Gastrocnemius medialis (tissue), 4 donors: Measurements from ENCODE around the gene FGF10. TPM values are rescaled to one million over a fixed set of nuclear protein-coding genes. Genes with fewer than 3 reads are reported as not detected.

Experiments
- ATAC-seq, 2 donors: fragments of 150-250 bp; one replicate each; pipeline ENCODE4 v1.9.1; 2016
- DNase-seq, 2 donors: peaks; one replicate each; pipeline ENCODE4 v3.0.0-alpha.2; 2019
- H3K27ac ChIP-seq, 4 donors: fragments of 200-600 bp; sonication (generic); 1 replicate in 1 of 4; 2 replicates in 3 of 4; pipeline ENCODE4 v1.5.1; 2016 to 2018; ENCODE audit warnings: mild to moderate bottlenecking in 2 of 4, moderate library complexity in 1 of 4
- H3K27me3 ChIP-seq, 3 donors: fragments of 200-600 bp; sonication (generic) in 2 of 3; 1 replicate in 1 of 3; 2 replicates in 2 of 3; pipeline versions ENCODE4 v1.5.1 to v1.6.0; 2016 to 2019; ENCODE audit warnings: mild to moderate bottlenecking in 1 of 3, moderate library complexity in 1 of 3
- H3K36me3 ChIP-seq, 2 donors: fragments of 200-600 bp; sonication (generic) in 1 of 2; one replicate each; pipeline ENCODE4 v1.5.1; 2017 to 2018
- H3K4me1 ChIP-seq, 2 donors: fragments of 200-600 bp; sonication (generic) in 1 of 2; one replicate each; pipeline ENCODE4 v1.5.1; 2016 to 2017; ENCODE audit warnings: mild to moderate bottlenecking in 2 of 2
- H3K4me3 ChIP-seq, 4 donors: fragments of 200-600 bp; sonication (generic) in 3 of 4; 1 replicate in 1 of 4; 2 replicates in 3 of 4; pipeline ENCODE4 v1.5.1; 2016 to 2019; ENCODE audit warnings: mild to moderate bottlenecking in 2 of 4
- H3K9me3 ChIP-seq, 3 donors: fragments of 200-600 bp; sonication (generic) in 2 of 3; 1 replicate in 1 of 3; 2 replicates in 2 of 3; pipeline ENCODE4 v1.5.1; 2016 to 2019
- CTCF ChIP-seq, 5 experiments: fragments of 450-650 bp in 3 of 5; fragments of 200-600 bp in 2 of 5; sonication (generic) in 2 of 5; IDR thresholded peaks in 4 of 5; conservative IDR thresholded peaks in 1 of 5; 1 replicate in 4 of 5; 2 replicates in 1 of 5; pipeline ENCODE4 v1.5.1; 2016 to 2019; ENCODE audit warnings: antibody characterized with exemption in 5 of 5, mild to moderate bottlenecking in 3 of 5, moderate library complexity in 3 of 5
- POLR2A ChIP-seq, 2 donors: fragments of 450-650 bp; IDR thresholded peaks; one replicate each; pipeline ENCODE4 v1.6.1; 2017; ENCODE audit warnings: antibody characterized with exemption in 2 of 2, mild to moderate bottlenecking in 2 of 2, moderate library complexity in 2 of 2
- in situ Hi-C, 4 donors: fragments of 200-750 bp; cut with MboI; loops; one replicate each; pipeline versions ENCODE4 v1.15.0 to v1.8.0; 2017; ENCODE audit warnings: low sequenced_read_pairs in 4 of 4
- intact Hi-C: fragments of 100-400 bp; cut with DNase I; formaldehyde crosslinking; loops from one replicate; pipeline ENCODE4 v1.15.1; 2023; ENCODE audit warnings: low total_unique reads
- total RNA-seq, 4 donors: library from RNA; depleted of rRNA; stranded (reverse); fragments of >200 nt; gene quantifications; one replicate each; pipeline versions ENCODE4 v1.1.0 to v1.2.3, GENCODE V29; 2016

The FGF10 gene
- total RNA-seq, 4 donors from 2014 or later = 0.23 to 2.6 (median 0.76) TPM; not detected in 1

- no peak for ATAC-seq
These were observed 12.4 kb upstream of the FGF10 start for GRCh38 chr5:44401611-44402010.

GRCh38 chr5:44398382-44398781, 9.2 kb upstream of the FGF10 start:
- Histone ChIP-seq H3K27me3 (no peaks in the 10 kb centered on the region), H3K4me3 (no peak overlapping the region), H3K4me1 (no peaks in the 10 kb centered on the region), H3K9me3 (no peaks in the 10 kb centered on the region), H3K27ac (no peak overlapping the region), H3K36me3 (no peaks in the 10 kb centered on the region)
- intact Hi-C loops = no loop called here
- DNase-seq = no peak
- in situ Hi-C loops = no loop called here
- no peak for ATAC-seq
- no peak for TF ChIP-seq CTCF (IDR thresholded peaks at IDR 0.05 in 4 of 5, conservative IDR thresholded peaks at IDR 0.05 in 1 of 5)
- no peak for TF ChIP-seq POLR2A (IDR thresholded peaks at IDR 0.05)

More at GRCh38 chr5:44401611-44402010, 12.4 kb upstream of the FGF10 start:
- TF ChIP-seq POLR2A (IDR thresholded peaks at IDR 0.05) = no peak
- no peak for TF ChIP-seq CTCF (IDR thresholded peaks at IDR 0.05 in 4 of 5, conservative IDR thresholded peaks at IDR 0.05 in 1 of 5)
- Histone ChIP-seq H3K4me3 (no peak overlapping the region), H3K36me3 (no peaks in the 10 kb centered on the region), H3K9me3 (no peaks in the 10 kb centered on the region), H3K27ac (no peak overlapping the region), H3K27me3 (no peaks in the 10 kb centered on the region), H3K4me1 (no peaks in the 10 kb centered on the region)
- in situ Hi-C loops = no loop called here
- intact Hi-C loops = no loop called here
- DNase-seq = no peak

- DNase-seq (no peak), ATAC-seq (no peak)
- Histone ChIP-seq H3K27me3 (peaks cover 5 to 7% (median 5%) of the 10 kb centered on the region in 3 donors), H3K4me3 (no peak overlapping the region), H3K9me3 (no peaks in the 10 kb centered on the region), H3K4me1 (no peaks in the 10 kb centered on the region), H3K27ac (no peak overlapping the region), H3K36me3 (no peaks in the 10 kb centered on the region)
- intact Hi-C loops = no loop called here
- TF ChIP-seq POLR2A (IDR thresholded peaks at IDR 0.05) (no peak), CTCF (IDR thresholded peaks at IDR 0.05 in 4 of 5, conservative IDR thresholded peaks at IDR 0.05 in 1 of 5) (no peak)
- in situ Hi-C loops = no loop called here
These were observed 7.1 kb upstream of the FGF10 start for GRCh38 chr5:44396312-44396711.

- H3K4me3 ChIP-seq = peak overlapping the region in 2 of 4 donors; percentile 55 to 59
These were observed 1.1 kb upstream of the FGF10 start for GRCh38 chr5:44390351-44390750.

More at GRCh38 chr5:44390351-44390750, 1.1 kb upstream of the FGF10 start:
- TF ChIP-seq POLR2A (IDR thresholded peaks at IDR 0.05) = no peak
- TF ChIP-seq CTCF (IDR thresholded peaks at IDR 0.05 in 4 of 5, conservative IDR thresholded peaks at IDR 0.05 in 1 of 5) = no peak
- in situ Hi-C loops = no loop called here
- Histone ChIP-seq H3K9me3 (no peaks in the 10 kb centered on the region), H3K27ac (no peak overlapping the region), H3K27me3 (peaks cover 23 to 47% (median 41%) of the 10 kb centered on the region in 3 donors), H3K36me3 (no peaks in the 10 kb centered on the region), H3K4me1 (peaks cover 9 to 18% of the 10 kb centered on the region in 2 donors)
- ATAC-seq = no peak
- intact Hi-C loops = no loop called here
- DNase-seq = no peak
